ENCODE measurements around the gene RCL1. TPM values are rescaled to one million over a fixed set of nuclear protein-coding genes. Genes with fewer than 3 reads are reported as not detected.

Gene RCL1
- total RNA-seq, 4 donors from 2014 or later = 13.4 to 19.1 (median 14.9) TPM

- intact Hi-C loops (cut with DNase I) = no loop called here
- no peaks in the 10 kb centered on the region for H3K27me3 ChIP-seq
- H3K4me1 ChIP-seq = peaks cover 0 to 13% (median 0%) of the 10 kb centered on the region in 4 donors
- TF ChIP-seq CTCF (IDR thresholded peaks at IDR 0.05) (no peak), POLR2AphosphoS5 (IDR thresholded peaks at IDR 0.05) (no peak), POLR2A (IDR thresholded peaks at IDR 0.05; ENCODE audit: low read depth) (no peak), EP300 (IDR thresholded peaks at IDR 0.05) (no peak)
- peaks cover 0 to 30% (median 15%) of the 10 kb centered on the region in 4 donors for H3K36me3 ChIP-seq
- no peak overlapping the region for H3K4me3 ChIP-seq
- 92% methylated on average over 6 of the region's 6 CpGs for WGBS
- H3K9me3 ChIP-seq = no peaks in the 10 kb centered on the region
- DNase-seq (ENCODE audit: extremely low spot score) = no peak
- H3K27ac ChIP-seq (replicated peaks in 1 of 4) = no peak overlapping the region
Measured at GRCh38 chr9:4864698-4865097, 72.0 kb downstream of the RCL1 start.

DNA sequence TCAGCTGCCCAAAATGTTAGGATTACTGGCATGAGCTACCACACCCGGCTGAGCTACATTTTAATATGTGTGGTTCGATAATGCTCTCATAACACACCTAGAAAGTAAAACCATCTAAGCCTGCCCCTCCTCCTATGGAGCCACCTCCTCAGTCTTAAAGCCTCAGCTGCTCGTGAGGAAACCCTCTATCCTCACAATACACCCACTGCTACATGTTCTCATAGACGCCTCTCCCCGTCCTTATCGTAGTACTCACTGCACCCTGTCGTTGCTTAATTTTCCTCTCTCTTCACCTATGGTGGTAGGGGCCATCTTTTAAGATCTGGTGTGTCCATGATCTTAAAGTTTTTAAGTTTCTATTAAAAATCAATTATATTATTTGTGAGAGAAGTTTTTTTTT, 72.9 kb downstream of the RCL1 start:
- intact Hi-C loops (cut with DNase I) = no loop called here
- Histone ChIP-seq H3K27ac (replicated peaks in 1 of 4) (no peak overlapping the region), H3K36me3 (peaks cover 0 to 23% (median 6%) of the 10 kb centered on the region in 4 donors), H3K27me3 (no peaks in the 10 kb centered on the region), H3K9me3 (no peaks in the 10 kb centered on the region), H3K4me3 (no peak overlapping the region), H3K4me1 (peaks cover 0 to 13% (median 0%) of the 10 kb centered on the region in 4 donors)
- 95% methylated on average over 7 of the region's 7 CpGs for WGBS
- TF ChIP-seq POLR2A (IDR thresholded peaks at IDR 0.05; ENCODE audit: low read depth) (no peak), POLR2AphosphoS5 (IDR thresholded peaks at IDR 0.05) (no peak), EP300 (IDR thresholded peaks at IDR 0.05) (no peak), CTCF (IDR thresholded peaks at IDR 0.05) (no peak)
- DNase-seq (ENCODE audit: extremely low spot score) = no peak

GRCh38 chr9:4866239-4866969, 73.7 kb downstream of the RCL1 start:
- intact Hi-C loops (cut with DNase I) = no loop called here
- peaks cover 0 to 13% (median 0%) of the 10 kb centered on the region in 4 donors for H3K4me1 ChIP-seq
- no peaks in the 10 kb centered on the region for H3K27me3 ChIP-seq
- H3K9me3 ChIP-seq = no peaks in the 10 kb centered on the region
- no peak overlapping the region for H3K27ac ChIP-seq (replicated peaks in 1 of 4)
- peaks cover 0 to 15% (median under 1%) of the 10 kb centered on the region in 4 donors for H3K36me3 ChIP-seq
- DNase-seq (ENCODE audit: extremely low spot score) = no peak
- TF ChIP-seq EP300 (IDR thresholded peaks at IDR 0.05) (no peak), CTCF (IDR thresholded peaks at IDR 0.05) (no peak)
- WGBS = 90% methylated on average over 6 of the region's 6 CpGs
- H3K4me3 ChIP-seq = no peak overlapping the region

DNA sequence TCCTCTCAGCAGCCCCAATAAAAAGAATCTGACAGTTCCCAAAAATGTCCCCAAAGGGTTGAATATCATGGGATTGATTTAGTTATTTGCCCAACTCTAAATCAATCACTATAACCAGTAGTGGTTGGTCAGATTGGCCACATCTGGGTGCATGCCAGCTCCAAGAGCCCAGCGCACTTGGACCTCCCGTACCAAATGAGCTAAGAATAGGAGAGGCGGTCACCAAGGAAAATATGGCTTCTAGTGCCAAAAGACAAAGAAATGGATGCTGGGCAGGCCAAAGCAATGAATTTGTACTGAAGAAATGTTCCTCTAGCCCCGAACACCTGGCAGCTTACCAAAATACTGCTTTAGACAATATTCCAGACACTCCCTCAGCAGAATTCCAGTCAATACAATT, 80.3 kb downstream of the RCL1 start:
- intact Hi-C loops (cut with DNase I) = no loop called here
- Histone ChIP-seq H3K4me3 (no peak overlapping the region), H3K27ac (replicated peaks in 1 of 4) (no peak overlapping the region), H3K4me1 (no peaks in the 10 kb centered on the region), H3K9me3 (no peaks in the 10 kb centered on the region), H3K27me3 (no peaks in the 10 kb centered on the region), H3K36me3 (no peaks in the 10 kb centered on the region)
- TF ChIP-seq POLR2AphosphoS5 (IDR thresholded peaks at IDR 0.05) (no peak), EP300 (IDR thresholded peaks at IDR 0.05) (no peak), CTCF (IDR thresholded peaks at IDR 0.05) (no peak), POLR2A (IDR thresholded peaks at IDR 0.05; ENCODE audit: low read depth) (no peak)
- WGBS = 79% methylated on average over 4 of the region's 4 CpGs
- no peak for DNase-seq (ENCODE audit: extremely low spot score)

DNA sequence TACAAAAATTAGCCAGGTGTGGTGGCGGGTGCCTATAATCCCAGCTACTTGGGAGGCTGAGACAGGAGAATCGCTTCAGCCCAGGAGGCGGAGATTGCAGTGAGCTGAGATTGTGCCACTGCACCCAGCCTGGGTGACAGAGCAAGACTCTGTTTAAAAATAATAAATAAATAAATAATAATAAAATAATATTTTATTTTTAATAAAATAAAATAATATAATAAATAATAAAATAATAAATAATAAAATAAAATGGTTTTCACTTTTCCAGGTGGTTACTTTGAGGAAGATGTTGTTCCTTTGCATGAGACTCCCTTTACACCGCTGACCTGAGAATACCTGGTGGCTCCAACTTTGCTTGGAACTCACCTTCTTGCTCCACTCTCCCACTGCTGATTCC, 82.8 kb downstream of the RCL1 start:
- Histone ChIP-seq H3K4me3 (no peak overlapping the region), H3K36me3 (no peaks in the 10 kb centered on the region), H3K9me3 (no peaks in the 10 kb centered on the region), H3K4me1 (no peaks in the 10 kb centered on the region), H3K27me3 (no peaks in the 10 kb centered on the region), H3K27ac (replicated peaks in 1 of 4) (no peak overlapping the region)
- 99% methylated on average over 4 of the region's 4 CpGs for whole genome bisulfite sequencing
- TF ChIP-seq CTCF (IDR thresholded peaks at IDR 0.05) = no peak
- intact Hi-C loops (cut with DNase I) = no loop called here
- DNase-seq (ENCODE audit: extremely low spot score) = no peak
